ENCODE measurements around the gene TPSG1. TPM values are rescaled to one million over a fixed set of nuclear protein-coding genes. Genes with fewer than 3 reads are reported as not detected.

TPSG1 gene
- total RNA-seq, 1 experiment from 2014 or later = not detected

DNA sequence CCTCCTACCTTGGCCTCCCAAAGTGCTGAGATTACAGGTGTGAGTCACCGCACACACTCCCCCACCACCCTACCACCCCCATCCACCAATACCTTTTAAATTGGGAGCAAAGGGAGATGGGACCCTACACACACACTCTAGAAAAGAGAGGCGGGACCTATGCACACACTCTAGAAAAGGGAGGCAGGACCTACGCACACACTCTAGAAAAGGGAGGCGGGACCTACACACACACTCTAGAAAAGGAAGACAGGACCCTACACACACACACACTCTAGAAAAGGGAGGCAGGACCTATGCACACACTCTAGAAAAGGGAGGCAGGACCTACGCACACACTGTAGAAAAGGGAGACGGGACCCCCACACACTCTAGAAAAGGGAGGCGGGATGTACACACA lies 49.7 kb upstream of the TPSG1 start:
- Histone ChIP-seq H2BK12ac (ENCODE audit: insufficient read length, low read depth, low read length) (no peak overlapping the region), H2AFZ (ENCODE audit: low read length) (no peak overlapping the region), H4K20me1 (ENCODE audit: control insufficient read depth, insufficient read depth, insufficient read length) (no peaks in the 10 kb centered on the region), H2BK120ac (ENCODE audit: low read depth, low read length, poor library complexity, severe bottlenecking) (no peak overlapping the region), H4K8ac (replicated peaks; ENCODE audit: insufficient read length, low read depth, low read length) (no peak overlapping the region), H3K14ac (ENCODE audit: insufficient read depth, low read length) (no peak overlapping the region), H3T11ph (ENCODE audit: low read length) (no peak overlapping the region), H3K56ac (ENCODE audit: insufficient read length, low read depth, low read length) (no peak overlapping the region), H3K79me1 (ENCODE audit: insufficient read depth, low read depth, low read length, poor library complexity, severe bottlenecking) (no peaks in the 10 kb centered on the region), H2BK15ac (ENCODE audit: low read depth, low read length) (no peak overlapping the region), H3K27me3 (ENCODE audit: insufficient read depth, low read length) (no peaks in the 10 kb centered on the region), H3K9me3 (ENCODE audit: control insufficient read depth, low read depth, low read length) (no peaks in the 10 kb centered on the region), H4K5ac (ENCODE audit: insufficient read length, low read depth, low read length) (no peak overlapping the region), H3K4me1 (ENCODE audit: insufficient read depth, low read length) (no peaks in the 10 kb centered on the region; the same call in 1 of the 2 replicates), H2BK5ac (ENCODE audit: insufficient read length, low read length) (no peak overlapping the region), H3K4me2 (ENCODE audit: insufficient read depth, insufficient read length, low read length) (no peak overlapping the region), H3K9ac (ENCODE audit: extremely low read depth, insufficient read length, low read length) (no peak overlapping the region), H3K23me2 (ENCODE audit: insufficient read length, low read depth, low read length, poor library complexity, severe bottlenecking) (no peaks in the 10 kb centered on the region), H3K23ac (ENCODE audit: insufficient read length, low read depth, low read length) (no peak overlapping the region), H3K4ac (ENCODE audit: low read depth, low read length) (no peak overlapping the region), H2BK20ac (ENCODE audit: low read depth, low read length, poor library complexity, severe bottlenecking) (no peak overlapping the region), H3K27ac (ENCODE audit: insufficient read length, low read depth, low read length) (no peak overlapping the region), H3K18ac (ENCODE audit: insufficient read length, low read depth, low read length) (no peak overlapping the region), H3K79me2 (ENCODE audit: insufficient read depth, low read length) (no peaks in the 10 kb centered on the region), H2AK5ac (ENCODE audit: insufficient read length, low read length) (no peak overlapping the region), H4K91ac (ENCODE audit: insufficient read length, low read depth, low read length) (no peak overlapping the region)
- DNase-seq = no peak
- Mint-ChIP-seq H3K4me1 (peaks cover 5 to 14% of the 10 kb centered on the region in 2 experiments; a peak in 3 of 4 replicates), H3K4me3 (no peak overlapping the region), H3K27me3 (ENCODE audit: low read depth) (peaks cover 33% of the 10 kb centered on the region), H3K9me3 (no peaks in the 10 kb centered on the region), H3K27ac (no peak overlapping the region), H3K36me3 (ENCODE audit: insufficient read depth in 1 of 3, low read depth in 3 of 3) (peaks cover 0 to 4% (median 0%) of the 10 kb centered on the region in 3 experiments; a peak in 2 of 7 replicates)
- TF ChIP-seq CTCF (conservative IDR thresholded peaks at IDR 0.05) = no peak
- WGBS (ENCODE audit: extremely low coverage, insufficient read length, low lambda C conversion rate) = no CpG with 5 or more reads among the region's 7 CpGs

Measured in H9 (cell line).